ENCODE data around the gene GALNT18.

GALNT18 gene

GRCh38 chr11:11587122-11587521 is 34.7 kb downstream of the GALNT18 start:
- peaks cover 18% of the 10 kb centered on the region for H3K4me1 ChIP-seq (ENCODE audit: control insufficient read depth, insufficient read depth, low read length)
- no peak overlapping the region for H3K4me3 ChIP-seq (ENCODE audit: low read depth, low read length)
- H3K9me3 ChIP-seq (ENCODE audit: control insufficient read depth, insufficient read depth, low read depth, low read length) = no peaks in the 10 kb centered on the region
- H3K27ac ChIP-seq (ENCODE audit: low read depth, low read length) = no peak overlapping the region
- no peaks in the 10 kb centered on the region for H3K36me3 ChIP-seq (ENCODE audit: control insufficient read depth, insufficient read depth, low read length)
- H3K9ac ChIP-seq (ENCODE audit: low read length) = no peak overlapping the region
- H3K27me3 ChIP-seq (ENCODE audit: control insufficient read depth, insufficient read depth, low read length) = no peaks in the 10 kb centered on the region

GRCh38 chr11:11586465-11586864 is 35.3 kb downstream of the GALNT18 start:
- peaks cover 18% of the 10 kb centered on the region for H3K4me1 ChIP-seq (ENCODE audit: control insufficient read depth, insufficient read depth, low read length)
- no peak overlapping the region for H3K9ac ChIP-seq (ENCODE audit: low read length)
- H3K27ac ChIP-seq (ENCODE audit: low read depth, low read length) = no peak overlapping the region
- H3K4me3 ChIP-seq (ENCODE audit: low read depth, low read length) = no peak overlapping the region
- no peaks in the 10 kb centered on the region for H3K27me3 ChIP-seq (ENCODE audit: control insufficient read depth, insufficient read depth, low read length)
- H3K9me3 ChIP-seq (ENCODE audit: control insufficient read depth, insufficient read depth, low read depth, low read length) = no peaks in the 10 kb centered on the region
- no peaks in the 10 kb centered on the region for H3K36me3 ChIP-seq (ENCODE audit: control insufficient read depth, insufficient read depth, low read length)

DNA sequence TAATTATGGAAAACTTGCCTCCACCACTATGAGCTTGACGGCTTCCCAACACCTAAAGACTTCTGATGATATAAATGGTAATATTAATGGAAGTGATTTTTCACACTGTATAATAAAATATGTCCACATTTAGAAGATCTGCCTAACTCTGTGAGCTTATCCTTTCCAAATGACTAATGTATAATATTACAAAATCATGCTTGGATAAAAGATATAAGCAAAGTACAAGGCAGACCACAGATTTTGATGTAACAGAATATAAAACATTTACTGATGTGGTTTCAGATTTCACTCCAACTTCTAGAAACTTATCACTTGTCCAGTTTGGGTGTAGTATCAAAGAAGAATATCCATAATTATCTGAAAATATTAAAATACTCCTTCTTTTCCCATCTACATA is 36.9 kb downstream of the GALNT18 start:
- Histone ChIP-seq H3K9ac (ENCODE audit: low read length) (no peak overlapping the region), H3K4me1 (ENCODE audit: control insufficient read depth, insufficient read depth, low read length) (peaks cover 16% of the 10 kb centered on the region), H3K27ac (ENCODE audit: low read depth, low read length) (no peak overlapping the region), H3K36me3 (ENCODE audit: control insufficient read depth, insufficient read depth, low read length) (no peaks in the 10 kb centered on the region), H3K27me3 (ENCODE audit: control insufficient read depth, insufficient read depth, low read length) (no peaks in the 10 kb centered on the region), H3K9me3 (ENCODE audit: control insufficient read depth, insufficient read depth, low read depth, low read length) (no peaks in the 10 kb centered on the region), H3K4me3 (ENCODE audit: low read depth, low read length) (no peak overlapping the region)

GRCh38 chr11:11584530-11584810 is 37.3 kb downstream of the GALNT18 start:
- Histone ChIP-seq H3K9ac (ENCODE audit: low read length) (no peak overlapping the region), H3K4me1 (ENCODE audit: control insufficient read depth, insufficient read depth, low read length) (peaks cover 12% of the 10 kb centered on the region), H3K27ac (ENCODE audit: low read depth, low read length) (no peak overlapping the region), H3K27me3 (ENCODE audit: control insufficient read depth, insufficient read depth, low read length) (no peaks in the 10 kb centered on the region), H3K4me3 (ENCODE audit: low read depth, low read length) (no peak overlapping the region), H3K9me3 (ENCODE audit: control insufficient read depth, insufficient read depth, low read depth, low read length) (no peaks in the 10 kb centered on the region), H3K36me3 (ENCODE audit: control insufficient read depth, insufficient read depth, low read length) (no peaks in the 10 kb centered on the region)

GRCh38 chr11:11583801-11584529 is 37.8 kb downstream of the GALNT18 start:
- Histone ChIP-seq H3K36me3 (ENCODE audit: control insufficient read depth, insufficient read depth, low read length) (no peaks in the 10 kb centered on the region), H3K4me3 (ENCODE audit: low read depth, low read length) (no peak overlapping the region), H3K4me1 (ENCODE audit: control insufficient read depth, insufficient read depth, low read length) (peaks cover 8% of the 10 kb centered on the region), H3K9ac (ENCODE audit: low read length) (no peak overlapping the region), H3K9me3 (ENCODE audit: control insufficient read depth, insufficient read depth, low read depth, low read length) (no peaks in the 10 kb centered on the region), H3K27me3 (ENCODE audit: control insufficient read depth, insufficient read depth, low read length) (no peaks in the 10 kb centered on the region), H3K27ac (ENCODE audit: low read depth, low read length) (no peak overlapping the region)

- no peak overlapping the region for H3K27ac ChIP-seq (ENCODE audit: low read depth, low read length)
- no peaks in the 10 kb centered on the region for H3K27me3 ChIP-seq (ENCODE audit: control insufficient read depth, insufficient read depth, low read length)
- H3K4me1 ChIP-seq (ENCODE audit: control insufficient read depth, insufficient read depth, low read length) = peaks cover 5% of the 10 kb centered on the region; the same call in 1 of the 2 replicates
Observed at GRCh38 chr11:11582011-11582701, 39.6 kb downstream of the GALNT18 start.

DNA sequence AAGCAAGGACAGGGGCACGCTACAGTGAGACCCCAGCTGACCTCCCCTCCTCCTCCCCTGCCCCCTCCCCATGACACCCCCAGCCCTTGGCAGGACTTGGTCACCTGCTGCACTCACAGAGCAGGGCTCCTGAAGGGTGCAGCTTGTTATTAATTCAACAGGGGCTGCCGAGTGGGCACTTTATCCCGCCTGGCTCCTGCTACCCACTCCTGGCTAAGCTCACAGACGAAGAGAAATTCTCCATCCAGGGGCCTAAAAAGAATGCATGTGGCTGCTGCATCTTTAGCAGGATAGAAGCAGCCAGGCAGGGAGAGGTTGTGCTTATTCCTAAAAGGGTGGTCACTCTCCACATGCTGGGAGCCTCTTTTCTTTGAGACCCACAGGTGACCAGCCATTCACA is 40.3 kb downstream of the GALNT18 start:
- Histone ChIP-seq H3K9ac (ENCODE audit: low read length) (no peak overlapping the region), H3K4me1 (ENCODE audit: control insufficient read depth, insufficient read depth, low read length) (peaks cover 5% of the 10 kb centered on the region; the same call in 1 of the 2 replicates), H3K4me3 (ENCODE audit: low read depth, low read length) (no peak overlapping the region), H3K27ac (ENCODE audit: low read depth, low read length) (no peak overlapping the region), H3K36me3 (ENCODE audit: control insufficient read depth, insufficient read depth, low read length) (no peaks in the 10 kb centered on the region), H3K27me3 (ENCODE audit: control insufficient read depth, insufficient read depth, low read length) (no peaks in the 10 kb centered on the region), H3K9me3 (ENCODE audit: control insufficient read depth, insufficient read depth, low read depth, low read length) (no peaks in the 10 kb centered on the region)

More at GRCh38 chr11:11582011-11582701, 39.6 kb downstream of the GALNT18 start:
- H3K4me3 ChIP-seq (ENCODE audit: low read depth, low read length) = no peak overlapping the region
- no peaks in the 10 kb centered on the region for H3K9me3 ChIP-seq (ENCODE audit: control insufficient read depth, insufficient read depth, low read depth, low read length)
- no peaks in the 10 kb centered on the region for H3K36me3 ChIP-seq (ENCODE audit: control insufficient read depth, insufficient read depth, low read length)
- no peak overlapping the region for H3K9ac ChIP-seq (ENCODE audit: low read length)

DNA sequence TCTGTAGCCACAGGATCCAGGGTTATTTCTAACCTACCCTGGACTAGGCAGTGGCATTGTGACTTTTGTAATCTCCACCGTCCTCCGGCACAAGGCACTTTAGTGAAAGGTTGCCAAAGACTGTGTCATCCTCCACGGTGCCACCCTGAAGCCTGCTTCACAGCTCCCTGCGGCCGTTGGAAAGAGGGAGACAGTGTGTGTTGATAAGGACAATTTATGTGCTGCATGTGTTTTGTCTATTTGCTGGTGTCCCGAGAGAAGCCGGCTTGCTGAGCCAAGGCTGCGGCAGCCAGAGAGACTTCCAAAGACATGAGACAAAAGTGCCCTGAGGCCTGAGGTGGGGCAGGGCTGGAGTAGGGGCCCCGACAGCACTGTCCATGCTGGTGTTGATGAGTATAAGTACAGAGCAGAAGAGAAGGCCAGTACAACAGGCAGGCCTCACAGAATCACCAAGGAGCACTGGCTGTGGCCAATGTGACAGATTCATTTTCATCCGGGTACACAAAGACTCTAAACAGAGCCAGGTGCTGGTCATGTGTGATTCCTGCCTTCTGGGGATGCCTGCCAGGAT is 40.9 kb downstream of the GALNT18 start:
- Histone ChIP-seq H3K4me1 (ENCODE audit: control insufficient read depth, insufficient read depth, low read length) (peaks cover 5% of the 10 kb centered on the region; the same call in 1 of the 2 replicates), H3K36me3 (ENCODE audit: control insufficient read depth, insufficient read depth, low read length) (no peaks in the 10 kb centered on the region), H3K4me3 (ENCODE audit: low read depth, low read length) (no peak overlapping the region), H3K9ac (ENCODE audit: low read length) (no peak overlapping the region), H3K9me3 (ENCODE audit: control insufficient read depth, insufficient read depth, low read depth, low read length) (no peaks in the 10 kb centered on the region), H3K27ac (ENCODE audit: low read depth, low read length) (no peak overlapping the region), H3K27me3 (ENCODE audit: control insufficient read depth, insufficient read depth, low read length) (no peaks in the 10 kb centered on the region)

DNA sequence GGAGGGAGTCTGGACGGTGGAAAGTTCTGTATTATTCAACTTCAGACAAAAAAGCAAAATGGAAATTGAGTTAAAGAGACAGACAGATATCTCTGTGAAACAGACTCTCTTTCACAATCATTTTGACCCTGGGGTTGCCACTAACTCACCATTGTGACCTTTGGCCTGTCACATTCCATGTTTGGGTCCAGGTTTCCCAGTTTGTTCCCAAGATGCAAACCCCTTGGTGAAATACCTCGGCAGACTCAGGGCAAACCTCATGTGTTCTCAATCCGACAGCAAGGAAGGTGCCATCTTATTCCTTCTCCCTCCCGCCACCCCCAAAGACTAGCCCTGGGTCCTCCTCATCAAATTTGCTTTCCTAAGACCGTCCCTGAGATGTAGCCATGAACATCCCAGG is 41.8 kb downstream of the GALNT18 start:
- Histone ChIP-seq H3K4me1 (ENCODE audit: control insufficient read depth, insufficient read depth, low read length) (peaks cover 5% of the 10 kb centered on the region; the same call in 1 of the 2 replicates), H3K27me3 (ENCODE audit: control insufficient read depth, insufficient read depth, low read length) (no peaks in the 10 kb centered on the region), H3K36me3 (ENCODE audit: control insufficient read depth, insufficient read depth, low read length) (no peaks in the 10 kb centered on the region), H3K9ac (ENCODE audit: low read length) (no peak overlapping the region), H3K4me3 (ENCODE audit: low read depth, low read length) (no peak overlapping the region), H3K9me3 (ENCODE audit: control insufficient read depth, insufficient read depth, low read depth, low read length) (no peaks in the 10 kb centered on the region), H3K27ac (ENCODE audit: low read depth, low read length) (no peak overlapping the region)

- Histone ChIP-seq H3K27ac (ENCODE audit: low read depth, low read length) (no peak overlapping the region), H3K9ac (ENCODE audit: low read length) (no peak overlapping the region), H3K4me1 (ENCODE audit: control insufficient read depth, insufficient read depth, low read length) (peaks cover 5% of the 10 kb centered on the region; the same call in 1 of the 2 replicates), H3K9me3 (ENCODE audit: control insufficient read depth, insufficient read depth, low read depth, low read length) (no peaks in the 10 kb centered on the region), H3K27me3 (ENCODE audit: control insufficient read depth, insufficient read depth, low read length) (no peaks in the 10 kb centered on the region), H3K36me3 (ENCODE audit: control insufficient read depth, insufficient read depth, low read length) (no peaks in the 10 kb centered on the region), H3K4me3 (ENCODE audit: low read depth, low read length) (no peak overlapping the region)
Observed at GRCh38 chr11:11579012-11579988, 42.5 kb downstream of the GALNT18 start.

Measured in HUES6 (cell line).